HG02885 (cell line): ENCODE measurements around the gene SYVN1.
A peak's percentile ranks its signal among the peaks of the same experiment; 100 is the strongest.

Experiments
- ATAC-seq: cut with Tn5 transposase; IDR thresholded peaks from one replicate; pipeline ENCODE4 v1.9.1; 2021; ENCODE audit warnings: mild to moderate bottlenecking; ENCODE audit not compliant: unreplicated experiment, poor library complexity

Gene SYVN1

GRCh38 chr11:65095974-65096806, 38.1 kb downstream of the SYVN1 start, which contains the start of gene VPS51:
VPS51 (plus strand) TSS chr11:65096214; CDS start chr11:65096251, 37 bp downstream.
- ATAC-seq = peak; percentile 88

GRCh38 chr11:65095427-65095826, 38.9 kb downstream of the SYVN1 start:
- ATAC-seq = no peak

DNA sequence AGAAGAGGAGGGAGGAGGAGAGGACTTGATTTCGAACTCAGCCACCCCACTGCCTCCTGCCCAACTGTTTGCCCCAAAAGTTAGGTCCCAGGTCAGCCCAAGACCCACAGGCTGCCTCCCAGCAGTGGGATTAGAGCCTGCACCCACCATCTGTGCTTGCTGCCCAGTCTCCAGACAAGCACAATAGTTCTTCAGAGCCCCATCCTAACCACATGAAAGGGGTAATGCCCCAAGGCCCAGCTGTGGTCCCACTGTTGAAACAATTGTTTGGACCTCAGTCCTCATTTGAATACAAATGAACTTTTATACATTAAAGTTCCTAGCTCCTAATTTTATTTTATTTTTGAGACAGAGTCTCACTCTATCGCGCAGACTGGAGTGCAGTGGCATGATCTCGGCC, 43.7 kb downstream of the SYVN1 start:
- ATAC-seq = no peak

DNA sequence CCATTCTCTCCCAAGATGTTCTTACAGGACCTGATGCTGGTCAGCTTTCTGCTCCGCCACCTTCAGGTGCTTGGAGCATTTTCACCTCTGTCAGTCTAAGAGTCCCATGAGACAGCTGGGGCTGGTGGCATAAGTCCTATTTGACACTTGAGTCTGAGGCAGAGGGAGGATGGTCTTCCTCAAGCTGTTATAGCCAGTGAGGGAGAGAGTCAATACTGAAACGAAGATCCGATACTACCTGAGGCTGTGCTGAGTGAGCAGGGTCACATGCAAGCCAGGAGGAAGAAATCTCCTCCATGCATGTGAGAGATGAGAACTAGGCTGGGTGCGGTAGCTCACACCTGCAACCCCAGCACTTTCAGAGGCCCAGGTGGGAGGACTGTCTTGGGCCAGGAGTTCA, 44.7 kb downstream of the SYVN1 start:
- no peak for ATAC-seq

- no peak for ATAC-seq
These were observed 46.5 kb downstream of the SYVN1 start for GRCh38 chr11:65087827-65088226.

GRCh38 chr11:65087216-65087615, 47.1 kb downstream of the SYVN1 start:
- ATAC-seq = no peak

DNA sequence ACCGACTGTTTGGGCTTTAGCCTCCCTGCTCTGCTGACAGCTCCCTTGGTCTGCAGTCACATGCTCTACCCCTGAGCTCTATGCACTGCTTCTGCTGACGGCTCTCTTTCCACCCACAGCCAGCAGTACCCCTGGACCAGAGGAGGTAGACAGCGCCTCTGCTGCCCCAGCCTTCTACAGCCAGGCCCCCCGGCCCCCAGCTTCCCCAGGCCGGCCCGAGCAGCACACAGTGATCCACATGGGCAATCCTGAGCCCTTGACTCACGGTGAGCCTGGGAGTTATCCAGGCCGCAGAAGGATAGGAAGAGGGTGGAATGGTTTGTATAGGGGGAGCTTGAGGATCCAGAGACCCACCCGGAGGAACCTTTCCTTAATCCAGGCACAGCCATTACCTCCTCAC, 47.5 kb downstream of the SYVN1 start:
- no peak for ATAC-seq

GRCh38 chr11:65085446-65085845, 48.9 kb downstream of the SYVN1 start:
- ATAC-seq = no peak

DNA sequence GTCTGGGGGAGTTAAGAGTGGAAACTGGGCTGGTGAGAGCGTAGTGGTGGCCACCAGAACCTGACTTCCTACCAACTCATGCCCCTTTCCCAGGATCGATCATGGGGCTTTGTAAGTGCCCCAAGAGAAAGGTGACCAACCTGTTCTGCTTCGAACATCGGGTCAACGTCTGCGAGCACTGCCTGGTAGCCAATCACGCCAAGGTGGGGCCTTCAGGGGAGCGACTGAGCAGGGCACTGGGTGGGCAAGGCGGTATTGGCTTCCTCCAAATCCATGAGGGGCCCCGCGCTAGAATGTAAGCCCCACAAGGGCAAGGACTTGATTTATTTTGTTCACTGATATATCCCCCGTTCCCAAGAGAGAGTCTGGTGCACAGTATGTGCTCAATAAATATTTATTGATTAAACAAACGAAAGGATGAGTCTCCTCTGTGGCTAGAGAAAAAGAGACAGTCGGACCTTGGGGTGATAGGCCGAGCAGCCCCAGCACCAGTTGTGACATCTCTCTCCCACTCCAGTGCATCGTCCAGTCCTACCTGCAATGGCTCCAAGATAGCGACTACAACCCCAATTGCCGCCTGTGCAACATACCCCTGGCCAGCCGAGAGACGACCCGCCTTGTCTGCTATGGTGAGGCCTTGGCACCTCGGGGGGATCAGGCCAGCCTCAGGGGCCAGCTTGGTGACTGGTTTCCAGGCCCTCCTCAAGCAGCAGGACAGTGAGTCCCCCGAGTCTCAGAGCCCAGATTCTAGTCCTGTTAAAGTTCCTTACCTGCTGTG, 49.5 kb downstream of the SYVN1 start:
- ATAC-seq = no peak

DNA sequence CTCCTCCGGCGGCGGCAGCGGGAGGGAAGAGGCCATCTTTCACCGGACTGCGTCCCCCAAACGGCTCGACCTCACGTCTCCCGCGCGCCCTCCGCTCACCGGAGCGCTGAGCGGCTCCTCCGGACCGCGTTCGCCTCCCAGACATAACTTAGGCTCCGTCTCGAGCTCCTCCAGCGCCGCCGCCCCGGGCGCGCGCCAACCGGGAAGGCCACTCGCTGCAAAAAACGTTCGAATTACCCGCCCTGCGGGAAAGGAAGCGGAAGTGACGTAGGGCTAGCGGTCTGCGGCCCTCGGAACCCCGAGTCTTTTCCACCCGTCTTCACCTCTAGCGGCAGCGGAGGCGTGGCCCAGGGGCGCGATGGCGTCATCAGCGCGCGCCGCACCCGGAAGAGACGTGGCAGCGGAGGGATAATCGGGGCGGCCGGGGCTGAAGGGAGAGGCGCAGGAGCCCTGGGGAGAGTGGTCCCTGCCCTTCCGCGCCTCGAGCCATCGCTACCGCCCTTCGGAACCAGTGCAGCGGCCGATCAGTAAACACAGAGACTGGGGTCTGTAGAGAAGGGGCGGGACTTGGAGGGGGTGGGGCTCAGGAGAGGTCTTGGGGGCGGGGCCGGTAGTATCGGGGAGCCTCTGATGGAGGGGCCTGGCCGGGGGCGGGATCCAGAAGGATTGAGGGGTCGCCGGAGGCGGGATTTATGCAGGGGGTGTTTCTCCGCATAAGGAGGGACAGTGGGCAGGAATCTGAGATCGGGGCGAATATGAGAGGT, 50.3 kb downstream of the SYVN1 start, which contains the start of the genes CDCA5 and ZFPL1:
Gene CDCA5, minus strand, starts transcription at position 207 of the 764 bp plus-strand sequence. Its CDS starts 62 bp downstream, at position 145.
Gene ZFPL1, plus strand, starts transcription at position 389 of the 764 bp plus-strand sequence. CDS start 477 bp downstream, outside the sequence.
- peak; percentile 91 for ATAC-seq

GRCh38 chr11:65083134-65083833, 51.0 kb downstream of the SYVN1 start:
- ATAC-seq = peak; percentile 13

GRCh38 chr11:65078786-65079342, 55.5 kb downstream of the SYVN1 start:
- no peak for ATAC-seq

- peak; percentile 54 for ATAC-seq
These were observed 56.2 kb downstream of the SYVN1 start for GRCh38 chr11:65078151-65078550.

- no peak for ATAC-seq
These were observed 56.9 kb downstream of the SYVN1 start for GRCh38 chr11:65077451-65077850.
